ENCODE measurements around the gene ADARB1. TPM values are rescaled to one million over a fixed set of nuclear protein-coding genes. Genes with fewer than 3 reads are reported as not detected.

Gene ADARB1
- total RNA-seq, 1 donor, result 18.4 TPM

- Histone ChIP-seq H3K4me3 (ENCODE audit: low read length) (no peak overlapping the region), H3K27me3 (ENCODE audit: insufficient read depth, low read length) (no peaks in the 10 kb centered on the region), H3K9me3 (ENCODE audit: low read depth, low read length) (peaks cover 8% of the 10 kb centered on the region), H3K4me1 (ENCODE audit: insufficient read depth, low read length) (peaks cover 17% of the 10 kb centered on the region)
Measured at GRCh38 chr21:45266518-45267389, 192.4 kb downstream of the ADARB1 start.

GRCh38 chr21:45267390-45267760 lies 193.0 kb downstream of the ADARB1 start:
- H3K9me3 ChIP-seq (ENCODE audit: low read depth, low read length), result peaks cover 14% of the 10 kb centered on the region
- no peak overlapping the region for H3K4me3 ChIP-seq (ENCODE audit: low read length)
- no peaks in the 10 kb centered on the region for H3K27me3 ChIP-seq (ENCODE audit: insufficient read depth, low read length)
- H3K4me1 ChIP-seq (ENCODE audit: insufficient read depth, low read length), result peaks cover 17% of the 10 kb centered on the region

GRCh38 chr21:45269861-45270260 lies 195.5 kb downstream of the ADARB1 start:
- Histone ChIP-seq H3K4me3 (ENCODE audit: low read length) (no peak overlapping the region), H3K4me1 (ENCODE audit: insufficient read depth, low read length) (peaks cover 17% of the 10 kb centered on the region), H3K27me3 (ENCODE audit: insufficient read depth, low read length) (no peaks in the 10 kb centered on the region), H3K9me3 (ENCODE audit: low read depth, low read length) (peaks cover 16% of the 10 kb centered on the region)

- peaks cover 16% of the 10 kb centered on the region for H3K9me3 ChIP-seq (ENCODE audit: low read depth, low read length)
- no peak overlapping the region for H3K4me3 ChIP-seq (ENCODE audit: low read length)
- peaks cover 13% of the 10 kb centered on the region for H3K4me1 ChIP-seq (ENCODE audit: insufficient read depth, low read length)
- H3K27me3 ChIP-seq (ENCODE audit: insufficient read depth, low read length), result no peaks in the 10 kb centered on the region
Measured at GRCh38 chr21:45270306-45270821, 196.0 kb downstream of the ADARB1 start.

Other genes starting within 250 kb of the ADARB1 start
- 71.9 TPM for gene PTTG1IP, start 200.9 kb upstream of the ADARB1 start, total RNA-seq
- 761 TPM for gene ITGB2, start 153.7 kb upstream of the ADARB1 start, total RNA-seq
- gene SLX9, start 134.6 kb upstream of the ADARB1 start, total RNA-seq, result 5.2 TPM
- 13.9 TPM for gene POFUT2, start 213.3 kb downstream of the ADARB1 start, total RNA-seq

Data from mononuclear cell (primary cell).